A673 (cell line): ENCODE data around the gene PTGIS. TPM values are rescaled to one million over a fixed set of nuclear protein-coding genes. Genes with fewer than 3 reads are reported as not detected.

Experiments used
- BruUV-seq: library from RNA; stranded (reverse); fragments of 400-500 nt; replicated peaks from 2 replicates; lab custom pipeline; 2021; lab: Mats Ljungman, UMichigan
- CTCF ChIA-PET: fragments of 300-600 bp; sonication (Branson Sonifier 250); formaldehyde crosslinking; loops from one replicate; lab custom pipeline; 2022; ENCODE audit warnings: antibody characterized with exemption; lab: Charles Lee
- POLR2A ChIA-PET: fragments of 300-600 bp; sonication (Branson Sonifier 250); formaldehyde crosslinking; loops from one replicate; lab custom pipeline; 2022; ENCODE audit warnings: antibody characterized with exemption; ENCODE audit not compliant: low non-redundant PET; lab: Charles Lee
- DNase-seq: peaks from one replicate; pipeline ENCODE4 v3.0.0-alpha.2; 2015; ENCODE audit warnings: low spot score
- H3K27ac ChIP-seq: fragments of 200-600 bp; sonication (generic); 2 replicates; pipeline ENCODE4 v1.5.1; 2016; ENCODE audit warnings: mixed run types, low read depth, mild to moderate bottlenecking, mixed read lengths, antibody characterized with exemption, low read length; ENCODE audit not compliant: poor library complexity, severe bottlenecking
- H3K27me3 ChIP-seq: fragments of 200-600 bp; sonication (generic); replicated peaks from 2 replicates; pipeline ENCODE4 v1.6.1; 2017; ENCODE audit warnings: mixed run types, low read depth, mild to moderate bottlenecking, mixed read lengths, antibody characterized with exemption, low read length; ENCODE audit not compliant: insufficient read depth, poor library complexity
- H3K36me3 ChIP-seq: fragments of 200-600 bp; sonication (generic); 2 replicates; pipeline ENCODE4 v1.6.1; 2016; ENCODE audit warnings: mixed run types, mild to moderate bottlenecking, mixed read lengths, antibody characterized with exemption, low read length; ENCODE audit not compliant: insufficient read depth, poor library complexity, severe bottlenecking
- H3K4me1 ChIP-seq: fragments of 200-600 bp; sonication (generic); 2 replicates; pipeline ENCODE4 v1.6.1; 2017; ENCODE audit warnings: mixed run types, mild to moderate bottlenecking, mixed read lengths, antibody characterized with exemption, low read length; ENCODE audit not compliant: insufficient read depth, poor library complexity, severe bottlenecking
- H3K4me3 ChIP-seq: fragments of 200-600 bp; sonication (generic); 2 replicates; pipeline ENCODE4 v1.5.1; 2016; ENCODE audit warnings: low read depth, mixed run types, mild to moderate bottlenecking, mixed read lengths, low read length; ENCODE audit not compliant: poor library complexity, severe bottlenecking
- H3K9me3 ChIP-seq: fragments of 200-600 bp; sonication (generic); 2 replicates; pipeline ENCODE4 v1.6.1; 2016; ENCODE audit warnings: mixed run types, low read depth, mild to moderate bottlenecking, mixed read lengths, antibody characterized with exemption, low read length; ENCODE audit not compliant: poor library complexity, severe bottlenecking
- EZH2 ChIP-seq: fragments of 200-600 bp; sonication (generic); IDR thresholded peaks from 2 replicates; pipeline ENCODE4 v1.6.1; 2017; ENCODE audit warnings: borderline replicate concordance, low read depth, mild to moderate bottlenecking, mixed read lengths, antibody characterized with exemption, low read length; ENCODE audit not compliant: poor library complexity, severe bottlenecking
- intact Hi-C: fragments of 100-400 bp; cut with micrococcal nuclease; formaldehyde crosslinking; loops from one replicate; pipeline ENCODE4 v1.10.0; 2022; ENCODE audit not compliant: unreplicated experiment
- total RNA-seq: library from RNA; stranded (reverse); gene quantifications from 2 replicates; pipeline ENCODE4 v1.2.3, GENCODE V29; 2021
- TF ChIP-seq, protein P1 (sequence below): fragments of 300-800, 200-600 bp; sonication (generic); conservative IDR thresholded peaks from 2 replicates; pipeline ENCODE4 v1.5.1; 2017; ENCODE audit warnings: low read depth, mild to moderate bottlenecking, antibody characterized with exemption, low read length, moderate library complexity, mixed read lengths

The PTGIS gene
- total RNA-seq, 1 experiment from 2014 or later: not detected

GRCh38 chr20:49480236-49480635, 87.7 kb downstream of the PTGIS start:
- no peak overlapping the region for H3K27ac ChIP-seq
- no peak overlapping the region for H3K4me3 ChIP-seq
- H3K27me3 ChIP-seq: peaks cover 44% of the 10 kb centered on the region
- H3K36me3 ChIP-seq: no peaks in the 10 kb centered on the region
- DNase-seq: no peak
- intact Hi-C loops: no loop called here
- no peaks in the 10 kb centered on the region for H3K9me3 ChIP-seq
- H3K4me1 ChIP-seq: no peaks in the 10 kb centered on the region
- ChIA-PET POLR2A (no interaction called here), CTCF (no interaction called here)
- BruUV-seq: no TSS peak
- TF ChIP-seq, protein P1, sequence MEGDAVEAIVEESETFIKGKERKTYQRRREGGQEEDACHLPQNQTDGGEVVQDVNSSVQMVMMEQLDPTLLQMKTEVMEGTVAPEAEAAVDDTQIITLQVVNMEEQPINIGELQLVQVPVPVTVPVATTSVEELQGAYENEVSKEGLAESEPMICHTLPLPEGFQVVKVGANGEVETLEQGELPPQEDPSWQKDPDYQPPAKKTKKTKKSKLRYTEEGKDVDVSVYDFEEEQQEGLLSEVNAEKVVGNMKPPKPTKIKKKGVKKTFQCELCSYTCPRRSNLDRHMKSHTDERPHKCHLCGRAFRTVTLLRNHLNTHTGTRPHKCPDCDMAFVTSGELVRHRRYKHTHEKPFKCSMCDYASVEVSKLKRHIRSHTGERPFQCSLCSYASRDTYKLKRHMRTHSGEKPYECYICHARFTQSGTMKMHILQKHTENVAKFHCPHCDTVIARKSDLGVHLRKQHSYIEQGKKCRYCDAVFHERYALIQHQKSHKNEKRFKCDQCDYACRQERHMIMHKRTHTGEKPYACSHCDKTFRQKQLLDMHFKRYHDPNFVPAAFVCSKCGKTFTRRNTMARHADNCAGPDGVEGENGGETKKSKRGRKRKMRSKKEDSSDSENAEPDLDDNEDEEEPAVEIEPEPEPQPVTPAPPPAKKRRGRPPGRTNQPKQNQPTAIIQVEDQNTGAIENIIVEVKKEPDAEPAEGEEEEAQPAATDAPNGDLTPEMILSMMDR: no peak
- no peak for TF ChIP-seq EZH2

- no peaks in the 10 kb centered on the region for H3K9me3 ChIP-seq
- peaks cover 40% of the 10 kb centered on the region for H3K27me3 ChIP-seq
- ChIA-PET CTCF (no interaction called here), POLR2A (no interaction called here)
- intact Hi-C loops: no loop called here
- H3K4me1 ChIP-seq: no peaks in the 10 kb centered on the region
- DNase-seq: no peak
- H3K36me3 ChIP-seq: no peaks in the 10 kb centered on the region
- no peak overlapping the region for H3K4me3 ChIP-seq
- TF ChIP-seq, protein P1: no peak
- no peak for TF ChIP-seq EZH2
- no peak overlapping the region for H3K27ac ChIP-seq
- no TSS peak for BruUV-seq
Measured at GRCh38 chr20:49479785-49480184, 88.2 kb downstream of the PTGIS start.

GRCh38 chr20:49478754-49479689, 88.9 kb downstream of the PTGIS start:
- Histone ChIP-seq H3K4me3 (no peak overlapping the region), H3K27me3 (peaks cover 37% of the 10 kb centered on the region), H3K27ac (no peak overlapping the region), H3K9me3 (no peaks in the 10 kb centered on the region), H3K36me3 (no peaks in the 10 kb centered on the region), H3K4me1 (no peaks in the 10 kb centered on the region)
- ChIA-PET CTCF (no interaction called here), POLR2A (no interaction called here)
- intact Hi-C loops: no loop called here
- TF ChIP-seq EZH2: no peak
- TF ChIP-seq, protein P1: no peak
- no TSS peak for BruUV-seq
- no peak for DNase-seq
